ENCODE data around the gene CCL22.

GRCh38 chr16:57407521-57408353 is 49.2 kb downstream of the CCL22 start:
- TF ChIP-seq CTCF (IDR thresholded peaks at IDR 0.05) (no peak), POLR2A (IDR thresholded peaks at IDR 0.05) (no peak)
